ENCODE results near the gene STX3.

The STX3 gene

DNA sequence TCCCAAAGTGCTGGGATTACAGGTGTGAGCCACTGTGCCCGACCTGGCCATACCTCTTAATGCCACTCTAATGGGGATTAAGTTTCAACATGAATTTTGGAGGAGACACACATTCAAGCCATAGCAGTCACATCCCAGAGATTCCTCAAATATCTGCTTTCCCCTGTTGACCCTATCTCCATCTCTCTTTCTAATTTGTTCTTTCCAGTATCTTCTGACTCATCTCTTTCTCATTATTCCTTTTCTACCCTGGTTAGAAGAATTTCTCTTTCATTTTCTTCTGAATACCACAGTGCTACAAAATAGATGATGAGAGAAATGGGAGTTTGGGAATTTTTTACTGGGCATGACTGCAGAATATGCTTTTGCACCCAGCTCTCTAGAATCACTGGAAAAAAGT lies 46.6 kb upstream of the STX3 start:
- no peak for DNase-seq (ENCODE audit: low read depth in 1 of 2, low spot score in 1 of 2)
- H3K27me3 ChIP-seq (ENCODE audit: insufficient read depth, poor library complexity, severe bottlenecking) = no peaks in the 10 kb centered on the region
- TF ChIP-seq GABPA (IDR thresholded peaks at IDR 0.05; ENCODE audit: low read depth) (no peak), POLR2AphosphoS5 (IDR thresholded peaks at IDR 0.05; ENCODE audit: low read depth) (no peak), REST (IDR thresholded peaks at IDR 0.05; ENCODE audit: insufficient replicate concordance, low read depth) (no peak), CTCF (IDR thresholded peaks at IDR 0.05; ENCODE audit: insufficient read depth, low read length) (no peak), SPI1 (IDR thresholded peaks at IDR 0.05; ENCODE audit: borderline replicate concordance, low read depth) (no peak)
- H3K4me3 ChIP-seq (replicated peaks; ENCODE audit: insufficient read depth, low read length) = no peak overlapping the region
- no peak overlapping the region for H3K27ac ChIP-seq (replicated peaks)

- H3K4me3 ChIP-seq (replicated peaks; ENCODE audit: insufficient read depth, low read length) = no peak overlapping the region
- no peak overlapping the region for H3K27ac ChIP-seq (replicated peaks)
- no peak for DNase-seq (ENCODE audit: low read depth in 1 of 2, low spot score in 1 of 2)
- H3K27me3 ChIP-seq (ENCODE audit: insufficient read depth, poor library complexity, severe bottlenecking) = no peaks in the 10 kb centered on the region
- TF ChIP-seq SPI1 (IDR thresholded peaks at IDR 0.05; ENCODE audit: borderline replicate concordance, low read depth) = no peak
- no peak for TF ChIP-seq GABPA (IDR thresholded peaks at IDR 0.05; ENCODE audit: low read depth)
- no peak for TF ChIP-seq CTCF (IDR thresholded peaks at IDR 0.05; ENCODE audit: insufficient read depth, low read length)
- TF ChIP-seq POLR2AphosphoS5 (IDR thresholded peaks at IDR 0.05; ENCODE audit: low read depth) = no peak
- no peak for TF ChIP-seq REST (IDR thresholded peaks at IDR 0.05; ENCODE audit: insufficient replicate concordance, low read depth)
Measured at GRCh38 chr11:59710136-59710847, 44.9 kb upstream of the STX3 start.

- no peak within 1 kb of the TSS for H3K4me3 ChIP-seq (replicated peaks; ENCODE audit: insufficient read depth, low read length)
- TF ChIP-seq REST (IDR thresholded peaks at IDR 0.05; ENCODE audit: insufficient replicate concordance, low read depth) (no peak), CTCF (IDR thresholded peaks at IDR 0.05; ENCODE audit: insufficient read depth, low read length) (no peak), GABPA (IDR thresholded peaks at IDR 0.05; ENCODE audit: low read depth) (no peak), SPI1 (IDR thresholded peaks at IDR 0.05; ENCODE audit: borderline replicate concordance, low read depth) (no peak), POLR2AphosphoS5 (IDR thresholded peaks at IDR 0.05; ENCODE audit: low read depth) (no peak)
- H3K27ac ChIP-seq (replicated peaks) = no peak within 1 kb of the TSS
- no peak for DNase-seq (ENCODE audit: low read depth in 1 of 2, low spot score in 1 of 2)
- no peaks in the 10 kb centered on the region for H3K27me3 ChIP-seq (ENCODE audit: insufficient read depth, poor library complexity, severe bottlenecking)
Measured at GRCh38 chr11:59713745-59714144, 41.4 kb upstream of the STX3 start, which contains the start of gene OR10V1. TSS of gene OR10V1 (minus strand) at chr11:59713845. CDS start at chr11:59713845, 0 bp downstream.

Data from HL-60 (cell line).